GM06990 (cell line): ENCODE measurements around the gene ACAD9.
A peak's percentile ranks its signal among the peaks of the same experiment; 100 is the strongest.
"Not testable (repeated sequence)": the region's sequence is repeated elsewhere in the genome, so short reads cannot be mapped to it uniquely, and the experiment has no call there.

Source experiments
- DNase-seq: peaks from one replicate; pipeline ENCODE4 v3.0.0-alpha.2; 2011; ENCODE audit not compliant: insufficient read length; ENCODE audit errors: extremely low read depth
- H3K27me3 ChIP-seq: replicated peaks from 2 replicates; pipeline ENCODE4 v1.6.0; 2011; ENCODE audit warnings: low read length; ENCODE audit not compliant: control insufficient read depth, insufficient read depth
- H3K36me3 ChIP-seq: 2 replicates; pipeline ENCODE4 v1.5.1; 2011; ENCODE audit warnings: low read length; ENCODE audit not compliant: control insufficient read depth, insufficient read depth
- H3K4me3 ChIP-seq: replicated peaks from 2 replicates; pipeline ENCODE4 v1.5.1; 2011; ENCODE audit warnings: low read depth, mild to moderate bottlenecking, control low read depth, low read length
- CTCF ChIP-seq: IDR thresholded peaks from 2 replicates; pipeline ENCODE4 v1.5.1; 2011; ENCODE audit warnings: low read length, control low read depth, mild to moderate bottlenecking, inconsistent platforms; ENCODE audit not compliant: insufficient read depth, poor library complexity, severe bottlenecking

The ACAD9 gene

GRCh38 chr3:128855569-128855968, 23.9 kb upstream of the ACAD9 start:
- no peak for DNase-seq
- no peaks in the 10 kb centered on the region for H3K36me3 ChIP-seq
- H3K27me3 ChIP-seq = no peaks in the 10 kb centered on the region
- no peak for TF ChIP-seq CTCF
- no peak overlapping the region for H3K4me3 ChIP-seq

- H3K4me3 ChIP-seq = no peak overlapping the region
- peaks cover 2% of the 10 kb centered on the region for H3K36me3 ChIP-seq
- no peaks in the 10 kb centered on the region for H3K27me3 ChIP-seq
- no peak for DNase-seq
- TF ChIP-seq CTCF = no peak
Observed at GRCh38 chr3:128858167-128858566, 21.3 kb upstream of the ACAD9 start.

- TF ChIP-seq CTCF = no peak
- H3K27me3 ChIP-seq = no peaks in the 10 kb centered on the region
- H3K36me3 ChIP-seq = peaks cover 2% of the 10 kb centered on the region
- no peak overlapping the region for H3K4me3 ChIP-seq
- DNase-seq = no peak
Observed at GRCh38 chr3:128859630-128860029, 19.8 kb upstream of the ACAD9 start.

- no peak for DNase-seq
- no peak overlapping the region for H3K4me3 ChIP-seq
- H3K27me3 ChIP-seq = no peaks in the 10 kb centered on the region
- no peak for TF ChIP-seq CTCF
- H3K36me3 ChIP-seq = peaks cover 2% of the 10 kb centered on the region
Observed at GRCh38 chr3:128861491-128861890, 17.9 kb upstream of the ACAD9 start.

GRCh38 chr3:128863560-128863959, 15.9 kb upstream of the ACAD9 start:
- Histone ChIP-seq H3K27me3 (no peaks in the 10 kb centered on the region), H3K36me3 (peaks cover 2% of the 10 kb centered on the region), H3K4me3 (no peak overlapping the region)
- no peak for DNase-seq
- peak; percentile 42 for TF ChIP-seq CTCF

GRCh38 chr3:128864351-128864811, 15.0 kb upstream of the ACAD9 start:
- no peak overlapping the region for H3K4me3 ChIP-seq
- peaks cover 2% of the 10 kb centered on the region for H3K36me3 ChIP-seq
- TF ChIP-seq CTCF = no peak
- no peak for DNase-seq
- H3K27me3 ChIP-seq = no peaks in the 10 kb centered on the region

GRCh38 chr3:128864849-128865804, 14.3 kb upstream of the ACAD9 start:
- not testable (repeated sequence) for DNase-seq

More at GRCh38 chr3:128864849-128865804, 14.3 kb upstream of the ACAD9 start:
- H3K27me3 ChIP-seq, H3K4me3 ChIP-seq, H3K36me3 ChIP-seq: not testable (repeated sequence)
